ENCODE results near the gene HIVEP3. TPM values are rescaled to one million over a fixed set of nuclear protein-coding genes. Genes with fewer than 3 reads are reported as not detected.
"Not testable (repeated sequence)": the region's sequence is repeated elsewhere in the genome, so short reads cannot be mapped to it uniquely, and the experiment has no call there.

The HIVEP3 gene
- total and polyA plus RNA-seq, 4 experiments from 2014 or later: 8.2 to 12.8 (median 10.8) TPM

- Histone ChIP-seq H3K27me3 (ENCODE audit: insufficient read depth, low read length) (no peaks in the 10 kb centered on the region), H3K4me3 (ENCODE audit: low read length in 2 of 2) (no peak overlapping the region), H3K9me3 (ENCODE audit: control insufficient read depth in 1 of 2, low read length in 2 of 2) (no peaks in the 10 kb centered on the region), H3K36me3 (ENCODE audit: insufficient read depth, low read length) (no peaks in the 10 kb centered on the region), H3K4me1 (ENCODE audit: insufficient read depth, low read length) (no peaks in the 10 kb centered on the region), H3K27ac (ENCODE audit: low read depth, low read length) (no peak overlapping the region)
- Mint-ChIP-seq H3K27ac (peak overlapping the region in 1 of 7 donors; percentile 18), H3K27me3 (no peaks in the 10 kb centered on the region), H3K9me3 (peaks cover 0 to 5% (median 0%) of the 10 kb centered on the region in 8 donors), H3K4me1 (peaks cover 0 to 10% (median 7%) of the 10 kb centered on the region in 4 donors), H3K36me3 (peaks cover 0 to 4% of the 10 kb centered on the region in 2 donors), H3K4me3 (no peak overlapping the region)
- CTCF ChIA-PET (ENCODE audit: partially characterized antibody): interaction anchor here (1.7 kb wide), 1 partner anchor 115 kb away, joined by 5 read pairs; no protein-coding TSS in a partner anchor
- POLR2A ChIA-PET (ENCODE audit: partially characterized antibody): interaction anchor here (2.0 kb wide), 1 partner anchor 11 kb away, joined by 10 read pairs; no protein-coding TSS in a partner anchor
- intact Hi-C loops (cut with micrococcal nuclease): no loop called here
- DNase-seq: no peak
Measured at GRCh38 chr1:41927118-41927517, 8.4 kb upstream of the HIVEP3 start.

- Mint-ChIP-seq H3K27ac (no peak overlapping the region), H3K9me3 (peaks cover 0 to 5% (median 0%) of the 10 kb centered on the region in 8 donors), H3K27me3 (no peaks in the 10 kb centered on the region), H3K36me3 (peaks cover 0 to 4% of the 10 kb centered on the region in 2 donors), H3K4me3 (no peak overlapping the region), H3K4me1 (peaks cover 2 to 14% (median 10%) of the 10 kb centered on the region in 4 donors)
- DNase-seq: no peak
- Histone ChIP-seq H3K4me3 (ENCODE audit: low read length in 2 of 2) (no peak overlapping the region), H3K9me3 (ENCODE audit: control insufficient read depth in 1 of 2, low read length in 2 of 2) (no peaks in the 10 kb centered on the region), H3K4me1 (ENCODE audit: insufficient read depth, low read length) (peaks cover 1% of the 10 kb centered on the region), H3K27me3 (ENCODE audit: insufficient read depth, low read length) (no peaks in the 10 kb centered on the region), H3K36me3 (ENCODE audit: insufficient read depth, low read length) (no peaks in the 10 kb centered on the region), H3K27ac (ENCODE audit: low read depth, low read length) (no peak overlapping the region)
- ChIA-PET CTCF (ENCODE audit: partially characterized antibody) (interaction anchor here (0.8 to 1.7 kb wide), 6 partner anchors 11 to 248 kb away, joined by 3 to 5 read pairs (median 3); no protein-coding TSS in a partner anchor), POLR2A (ENCODE audit: partially characterized antibody) (interaction anchor here (2.0 kb wide), 1 partner anchor 9 kb away, joined by 10 read pairs; no protein-coding TSS in a partner anchor)
- intact Hi-C loops (cut with micrococcal nuclease): no loop called here
Measured at GRCh38 chr1:41925712-41926111, 7.0 kb upstream of the HIVEP3 start.

GRCh38 chr1:41924911-41925310 lies 6.2 kb upstream of the HIVEP3 start:
- H3K4me1 Mint-ChIP-seq: peaks cover 10 to 18% (median 17%) of the 10 kb centered on the region in 4 donors
- H3K9me3 ChIP-seq (ENCODE audit: control insufficient read depth in 1 of 2, low read length in 2 of 2): no peaks in the 10 kb centered on the region
- no peaks in the 10 kb centered on the region for H3K27me3 ChIP-seq (ENCODE audit: insufficient read depth, low read length)
- H3K4me1 ChIP-seq (ENCODE audit: insufficient read depth, low read length): peaks cover 8% of the 10 kb centered on the region
- H3K27ac Mint-ChIP-seq: peak overlapping the region in 2 of 7 donors; percentile 1 to 15
- no peak overlapping the region for H3K4me3 Mint-ChIP-seq
- no peak for DNase-seq
- ChIA-PET POLR2A (ENCODE audit: partially characterized antibody) (no interaction called here), CTCF (ENCODE audit: partially characterized antibody) (interaction anchor here (1.1 to 1.2 kb wide), 2 partner anchors 10 to 11 kb away, joined by 3 read pairs; no protein-coding TSS in a partner anchor)
- intact Hi-C loops (cut with micrococcal nuclease): no loop called here
- H3K36me3 Mint-ChIP-seq: peaks cover 2 to 4% of the 10 kb centered on the region in 2 donors
- H3K36me3 ChIP-seq (ENCODE audit: insufficient read depth, low read length): no peaks in the 10 kb centered on the region
- H3K4me3 ChIP-seq (ENCODE audit: low read length in 2 of 2): no peak overlapping the region
- H3K27me3 Mint-ChIP-seq: no peaks in the 10 kb centered on the region
- H3K9me3 Mint-ChIP-seq: peaks cover 0 to 5% (median 0%) of the 10 kb centered on the region in 8 donors
- no peak overlapping the region for H3K27ac ChIP-seq (ENCODE audit: low read depth, low read length)

- POLR2A ChIA-PET (ENCODE audit: partially characterized antibody): interaction anchor here (9.3 kb wide), 1 partner anchor 30 kb away, joined by 221 read pairs; no protein-coding TSS in a partner anchor
- intact Hi-C loops (cut with micrococcal nuclease); H3K4me3 Mint-ChIP-seq; CTCF ChIA-PET (ENCODE audit: partially characterized antibody); H3K27me3 ChIP-seq (ENCODE audit: insufficient read depth, low read length); H3K4me3 ChIP-seq (ENCODE audit: low read length in 2 of 2); H3K27ac ChIP-seq (ENCODE audit: low read depth, low read length); H3K9me3 ChIP-seq (ENCODE audit: control insufficient read depth in 1 of 2, low read length in 2 of 2); H3K36me3 ChIP-seq (ENCODE audit: insufficient read depth, low read length); H3K27me3 Mint-ChIP-seq; DNase-seq; H3K9me3 Mint-ChIP-seq; H3K36me3 Mint-ChIP-seq: not testable (repeated sequence)
- H3K27ac Mint-ChIP-seq: peak overlapping the region; percentile 61 to 98 (median 97)
- peaks cover 42% of the 10 kb centered on the region for H3K4me1 ChIP-seq (ENCODE audit: insufficient read depth, low read length)
- peaks cover 37 to 51% (median 44%) of the 10 kb centered on the region in 4 donors for H3K4me1 Mint-ChIP-seq
Measured at GRCh38 chr1:41921271-41921670, 2.5 kb upstream of the HIVEP3 start.

- Histone ChIP-seq H3K27me3 (ENCODE audit: insufficient read depth, low read length) (no peaks in the 10 kb centered on the region), H3K4me3 (ENCODE audit: low read length in 2 of 2) (no peak overlapping the region), H3K4me1 (ENCODE audit: insufficient read depth, low read length) (peaks cover 48% of the 10 kb centered on the region), H3K27ac (ENCODE audit: low read depth, low read length) (peak overlapping the region; percentile 50), H3K36me3 (ENCODE audit: insufficient read depth, low read length) (no peaks in the 10 kb centered on the region), H3K9me3 (ENCODE audit: control insufficient read depth in 1 of 2, low read length in 2 of 2) (no peaks in the 10 kb centered on the region)
- Mint-ChIP-seq H3K9me3 (peaks cover 0 to 5% (median 0%) of the 10 kb centered on the region in 8 donors), H3K4me3 (peak overlapping the region in 5 of 8 donors; percentile 93 to 97 (median 96)), H3K36me3 (peaks cover 4 to 5% of the 10 kb centered on the region in 2 donors), H3K27me3 (no peaks in the 10 kb centered on the region), H3K27ac (peak overlapping the region; percentile 93 to 100 (median 98)), H3K4me1 (peaks cover 41 to 54% (median 48%) of the 10 kb centered on the region in 4 donors)
- DNase-seq: no peak
- intact Hi-C loops (cut with micrococcal nuclease): loop anchor here (1.0 kb wide), 1 partner anchor 29 kb away; no protein-coding TSS in a partner anchor
- CTCF ChIA-PET (ENCODE audit: partially characterized antibody): interaction anchor here (0.8 to 6.1 kb wide), 5 partner anchors 11 to 115 kb away, joined by 3 to 84 read pairs (median 8); no protein-coding TSS in a partner anchor
- POLR2A ChIA-PET (ENCODE audit: partially characterized antibody): interaction anchor here (0.7 to 13.9 kb wide), 16 partner anchors 11 to 763 kb away, joined by 3 to 221 read pairs (median 5); no protein-coding TSS in a partner anchor
Measured at GRCh38 chr1:41920658-41921057, 1.9 kb upstream of the HIVEP3 start.

- no peaks in the 10 kb centered on the region for H3K9me3 ChIP-seq (ENCODE audit: control insufficient read depth in 1 of 2, low read length in 2 of 2)
- ChIA-PET POLR2A (ENCODE audit: partially characterized antibody) (interaction anchor here (0.7 to 13.9 kb wide), 20 partner anchors 10 to 764 kb away, joined by 3 to 221 read pairs (median 5); no protein-coding TSS in a partner anchor), CTCF (ENCODE audit: partially characterized antibody) (interaction anchor here (0.8 to 6.1 kb wide), 5 partner anchors 10 to 115 kb away, joined by 3 to 84 read pairs (median 8); no protein-coding TSS in a partner anchor)
- H3K27me3 Mint-ChIP-seq: no peaks in the 10 kb centered on the region
- H3K36me3 ChIP-seq (ENCODE audit: insufficient read depth, low read length): no peaks in the 10 kb centered on the region
- peaks cover 46 to 61% (median 54%) of the 10 kb centered on the region in 4 donors for H3K4me1 Mint-ChIP-seq
- DNase-seq: peak; percentile 78 to 89 (median 85)
- peak overlapping the region; percentile 45 to 68 for H3K4me3 ChIP-seq (ENCODE audit: low read length in 2 of 2)
- peak overlapping the region; percentile 93 to 100 (median 98) for H3K27ac Mint-ChIP-seq
- H3K36me3 Mint-ChIP-seq: peaks cover 4 to 5% of the 10 kb centered on the region in 2 donors
- intact Hi-C loops (cut with micrococcal nuclease): loop anchor here (1.0 to 10.0 kb wide), 2 partner anchors 29 to 415 kb away; partner anchors contain the start of gene FOXJ3
- H3K27ac ChIP-seq (ENCODE audit: low read depth, low read length): peak overlapping the region; percentile 50
- H3K4me1 ChIP-seq (ENCODE audit: insufficient read depth, low read length): peaks cover 56% of the 10 kb centered on the region
- no peaks in the 10 kb centered on the region for H3K27me3 ChIP-seq (ENCODE audit: insufficient read depth, low read length)
- H3K9me3 Mint-ChIP-seq: peaks cover 0 to 5% (median 0%) of the 10 kb centered on the region in 8 donors
- peak overlapping the region; percentile 92 to 98 (median 95) for H3K4me3 Mint-ChIP-seq
Measured at GRCh38 chr1:41919764-41920397, 1.2 kb upstream of the HIVEP3 start.
